HG02588 (cell line): ENCODE data around the gene AQP5.

Experiments used
- ATAC-seq: cut with Tn5 transposase; IDR thresholded peaks from one replicate; pipeline ENCODE4 v1.9.1; 2021; ENCODE audit warnings: mild to moderate bottlenecking, moderate library complexity; ENCODE audit not compliant: unreplicated experiment

AQP5 gene

DNA sequence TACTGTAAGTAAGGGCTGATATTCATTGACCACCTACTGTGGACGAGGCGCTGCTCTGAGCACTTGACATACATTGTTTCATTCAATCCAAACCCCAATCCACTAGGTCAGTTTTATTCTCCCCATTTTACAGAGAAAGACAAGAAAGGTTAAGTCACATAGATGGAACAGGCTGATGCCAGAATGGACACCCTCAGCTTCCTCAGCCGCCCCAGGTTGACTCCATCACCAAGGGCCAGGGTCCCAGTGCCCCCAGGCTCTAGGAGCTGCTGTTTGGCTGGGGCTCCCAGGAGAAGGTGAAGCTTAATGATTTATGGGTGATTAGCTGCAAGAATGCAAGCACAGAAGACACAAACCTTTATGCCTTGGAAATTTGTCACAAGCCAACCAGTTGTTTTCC lies 11.8 kb upstream of the AQP5 start:
- ATAC-seq: no peak

DNA sequence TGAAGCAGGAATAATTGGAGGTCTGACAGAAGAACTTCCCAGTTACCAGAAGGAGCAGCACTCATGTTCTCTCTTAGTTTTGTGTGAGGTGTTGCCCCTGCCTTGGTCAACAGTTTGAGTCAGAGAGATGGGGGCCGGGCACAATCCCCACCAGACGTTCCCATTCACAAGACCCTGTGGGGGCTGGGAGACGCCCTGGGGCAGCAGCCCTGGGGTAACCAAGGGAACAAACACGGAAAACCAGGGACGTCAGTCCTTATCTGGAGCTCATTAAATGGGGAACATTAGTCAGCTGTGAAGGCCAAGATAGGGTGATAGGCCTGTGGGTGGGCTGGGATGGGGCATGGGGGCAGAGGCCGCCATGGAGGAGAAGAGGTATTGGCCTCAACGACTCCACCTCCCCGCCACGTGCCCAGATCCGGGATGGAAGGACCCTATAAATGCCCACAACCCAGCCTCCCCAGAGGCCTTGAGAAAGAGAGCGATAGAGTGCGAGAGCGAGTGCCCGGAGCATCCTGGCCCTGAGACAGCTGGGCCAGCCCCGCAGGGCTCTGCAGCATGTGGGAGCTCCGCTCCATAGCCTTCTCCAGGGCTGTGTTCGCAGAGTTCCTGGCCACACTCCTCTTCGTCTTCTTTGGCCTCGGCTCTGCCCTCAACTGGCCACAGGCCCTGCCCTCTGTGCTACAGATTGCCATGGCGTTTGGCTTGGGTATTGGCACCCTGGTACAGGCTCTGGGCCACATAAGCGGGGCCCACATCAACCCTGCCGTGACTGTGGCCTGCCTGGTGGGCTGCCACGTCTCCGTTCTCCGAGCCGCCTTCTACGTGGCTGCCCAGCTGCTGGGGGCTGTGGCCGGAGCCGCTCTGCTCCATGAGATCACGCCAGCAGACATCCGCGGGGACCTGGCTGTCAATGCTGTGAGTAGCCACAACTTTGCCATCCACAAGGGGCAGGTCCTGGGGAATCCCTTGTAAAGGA lies 11.1 kb upstream of the AQP5 start, which contains the start of gene AQP2:
AQP2 (plus strand) TSS at position 465 of the 979 bp plus-strand sequence; CDS start at position 559, 94 bp downstream.
- ATAC-seq: no peak

DNA sequence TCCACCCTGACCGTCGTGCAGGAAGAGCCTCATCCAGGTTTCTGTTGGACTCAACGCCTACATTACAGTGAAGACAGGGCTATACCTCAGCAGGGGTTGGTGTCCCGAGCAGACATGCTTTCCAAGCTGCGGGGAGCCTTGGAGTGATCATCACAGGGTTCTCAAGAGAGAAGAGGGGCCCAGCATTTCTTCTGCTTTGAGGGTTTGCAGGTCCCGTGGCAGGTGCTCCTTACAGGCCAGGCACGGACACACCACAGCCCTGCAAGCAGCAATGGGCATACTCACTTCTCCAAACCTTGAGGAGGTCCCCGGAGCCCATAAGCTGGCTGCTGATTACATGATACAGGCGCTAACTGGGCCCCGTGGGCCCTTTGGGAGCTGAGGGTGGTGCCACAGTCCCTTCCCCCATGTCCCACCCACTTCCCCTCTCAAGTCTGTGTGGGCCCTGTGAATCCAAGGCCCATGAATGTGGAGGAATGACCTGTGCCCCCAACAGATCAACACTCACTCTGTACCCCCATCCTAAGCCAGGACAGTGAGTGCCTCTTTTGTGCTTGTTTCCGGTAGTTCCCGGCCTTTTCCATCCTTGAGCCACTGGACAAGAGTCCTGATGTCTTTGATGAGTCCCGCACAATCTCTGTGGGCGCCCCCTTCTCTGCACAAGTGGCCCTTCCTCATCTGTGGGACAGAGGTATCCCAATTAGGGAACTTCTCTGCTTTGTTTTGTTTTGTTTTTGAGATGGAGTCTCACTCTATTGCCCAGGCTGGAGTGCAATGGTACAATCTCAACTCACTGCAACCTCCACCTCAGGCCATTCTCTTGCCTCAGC lies 10.0 kb upstream of the AQP5 start:
- no peak for ATAC-seq

DNA sequence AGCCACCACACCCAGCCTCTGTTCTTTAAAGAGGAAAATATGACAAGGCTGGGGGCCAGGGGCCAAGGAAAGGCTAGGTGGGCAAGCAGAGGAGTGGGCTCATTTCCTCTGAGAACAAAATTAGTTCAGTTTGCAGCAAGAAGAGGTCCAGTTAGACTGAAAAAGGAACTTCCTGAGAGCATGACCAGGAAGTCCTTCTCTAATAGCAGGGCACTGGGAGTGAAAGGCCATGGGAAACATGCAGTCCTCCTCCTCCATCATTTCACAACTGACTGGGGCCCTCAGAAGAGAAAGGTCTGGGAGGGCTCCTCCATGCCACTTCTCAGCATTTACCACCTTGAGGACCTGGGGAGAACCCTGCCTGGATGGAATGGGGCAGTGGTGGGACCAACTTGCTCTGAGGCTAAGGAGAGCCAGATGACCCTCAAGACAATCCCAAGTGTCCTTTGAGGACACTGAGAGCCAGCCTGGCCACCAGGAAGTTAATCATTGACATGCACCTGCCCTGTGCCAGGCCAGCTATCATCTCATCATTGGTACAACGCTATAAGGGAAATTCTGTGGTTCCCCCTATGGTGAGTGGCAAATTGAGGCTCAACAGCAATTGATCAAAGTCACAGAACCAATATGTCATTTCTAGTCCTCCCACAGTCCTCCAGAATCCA lies 9.1 kb upstream of the AQP5 start:
- no peak for ATAC-seq

DNA sequence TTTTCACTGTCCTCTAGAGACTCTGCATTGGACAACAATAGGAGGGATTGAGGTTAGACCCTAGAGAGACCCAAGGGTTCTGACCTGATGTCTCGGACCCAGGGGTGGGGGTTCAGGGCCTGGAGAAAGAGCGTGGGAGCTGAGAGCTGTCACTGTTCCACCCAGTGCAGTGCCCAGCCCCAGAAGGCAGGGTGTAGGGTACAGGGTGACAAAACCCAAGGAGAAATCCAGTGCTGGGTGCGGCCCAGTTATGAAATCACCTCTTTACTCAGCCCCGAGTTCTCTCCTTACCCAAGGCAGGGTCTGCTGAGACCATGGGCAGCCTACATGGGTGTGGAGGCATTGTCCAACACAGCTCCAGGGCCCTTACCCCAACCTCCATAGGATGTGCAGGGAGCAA lies 8.5 kb upstream of the AQP5 start:
- no peak for ATAC-seq

DNA sequence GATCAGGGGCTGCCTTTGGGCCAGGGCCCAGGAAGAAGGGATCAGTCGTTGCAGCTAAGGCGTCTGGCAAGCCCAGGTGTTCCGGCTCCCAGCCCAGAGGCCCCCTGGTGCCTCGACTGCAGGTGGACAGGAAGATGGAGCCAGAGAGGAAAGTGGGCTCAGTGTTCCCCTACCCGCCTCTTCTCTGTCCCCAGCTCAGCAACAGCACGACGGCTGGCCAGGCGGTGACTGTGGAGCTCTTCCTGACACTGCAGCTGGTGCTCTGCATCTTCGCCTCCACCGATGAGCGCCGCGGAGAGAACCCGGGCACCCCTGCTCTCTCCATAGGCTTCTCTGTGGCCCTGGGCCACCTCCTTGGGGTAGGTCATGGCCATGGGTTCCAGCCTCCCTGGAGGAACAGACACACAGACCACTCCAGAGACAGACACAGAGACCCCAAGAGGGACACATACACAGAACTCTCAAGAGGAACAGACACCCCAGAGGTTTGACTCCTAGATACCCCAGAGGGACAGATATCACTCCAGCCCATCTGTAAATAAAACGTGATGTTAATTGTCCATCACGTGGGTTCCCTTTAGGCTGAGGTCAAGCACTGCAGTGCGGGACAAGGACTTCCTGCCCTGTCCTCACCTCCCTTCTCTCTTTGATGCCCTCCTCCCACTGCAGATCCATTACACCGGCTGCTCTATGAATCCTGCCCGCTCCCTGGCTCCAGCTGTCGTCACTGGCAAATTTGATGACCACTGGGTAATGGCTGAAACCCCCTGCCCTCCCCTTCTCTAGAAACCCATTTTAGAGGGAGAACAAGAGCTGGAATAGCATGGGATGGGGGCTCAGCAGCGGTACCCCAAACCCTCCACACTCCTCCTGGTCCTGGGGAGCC lies 7.5 kb upstream of the AQP5 start:
- no peak for ATAC-seq

DNA sequence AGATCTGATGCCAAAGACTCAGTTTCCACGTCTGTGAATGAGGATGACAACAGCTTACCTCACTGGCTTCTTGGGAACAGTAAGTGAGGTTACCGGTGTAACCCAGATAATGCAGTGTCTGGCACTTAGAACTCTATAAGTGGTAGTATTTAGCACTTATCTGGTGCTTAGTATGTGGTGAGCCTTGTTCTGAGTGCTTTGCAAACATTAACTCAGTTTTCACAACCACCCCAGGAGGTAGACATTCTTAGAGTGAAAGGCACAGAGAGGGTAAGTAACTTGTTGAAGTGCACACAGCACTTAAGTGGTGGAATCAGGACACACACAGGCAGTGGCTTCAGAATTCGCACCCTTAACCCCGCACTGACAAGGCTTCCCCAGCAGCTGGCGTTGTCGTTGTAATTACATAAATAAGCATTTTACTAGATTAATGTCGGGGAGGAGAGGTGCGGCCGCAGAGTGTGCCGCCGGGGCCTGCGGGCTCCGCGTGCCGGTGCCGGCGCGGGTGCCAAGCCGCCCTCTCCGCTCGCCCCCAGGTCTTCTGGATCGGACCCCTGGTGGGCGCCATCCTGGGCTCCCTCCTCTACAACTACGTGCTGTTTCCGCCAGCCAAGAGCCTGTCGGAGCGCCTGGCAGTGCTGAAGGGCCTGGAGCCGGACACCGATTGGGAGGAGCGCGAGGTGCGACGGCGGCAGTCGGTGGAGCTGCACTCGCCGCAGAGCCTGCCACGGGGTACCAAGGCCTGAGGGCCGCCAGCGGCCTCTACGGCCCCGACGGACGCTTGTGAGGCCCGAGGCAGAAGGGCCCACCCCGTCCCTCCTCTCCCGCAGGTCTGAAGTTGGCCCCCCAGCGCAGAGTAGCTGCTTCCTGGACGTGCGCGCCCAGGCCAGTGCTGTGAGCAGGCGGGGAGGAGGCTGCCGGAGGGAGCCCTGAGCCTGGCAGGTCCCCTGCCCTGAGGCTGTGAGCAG lies 6.5 kb upstream of the AQP5 start:
- no peak for ATAC-seq

DNA sequence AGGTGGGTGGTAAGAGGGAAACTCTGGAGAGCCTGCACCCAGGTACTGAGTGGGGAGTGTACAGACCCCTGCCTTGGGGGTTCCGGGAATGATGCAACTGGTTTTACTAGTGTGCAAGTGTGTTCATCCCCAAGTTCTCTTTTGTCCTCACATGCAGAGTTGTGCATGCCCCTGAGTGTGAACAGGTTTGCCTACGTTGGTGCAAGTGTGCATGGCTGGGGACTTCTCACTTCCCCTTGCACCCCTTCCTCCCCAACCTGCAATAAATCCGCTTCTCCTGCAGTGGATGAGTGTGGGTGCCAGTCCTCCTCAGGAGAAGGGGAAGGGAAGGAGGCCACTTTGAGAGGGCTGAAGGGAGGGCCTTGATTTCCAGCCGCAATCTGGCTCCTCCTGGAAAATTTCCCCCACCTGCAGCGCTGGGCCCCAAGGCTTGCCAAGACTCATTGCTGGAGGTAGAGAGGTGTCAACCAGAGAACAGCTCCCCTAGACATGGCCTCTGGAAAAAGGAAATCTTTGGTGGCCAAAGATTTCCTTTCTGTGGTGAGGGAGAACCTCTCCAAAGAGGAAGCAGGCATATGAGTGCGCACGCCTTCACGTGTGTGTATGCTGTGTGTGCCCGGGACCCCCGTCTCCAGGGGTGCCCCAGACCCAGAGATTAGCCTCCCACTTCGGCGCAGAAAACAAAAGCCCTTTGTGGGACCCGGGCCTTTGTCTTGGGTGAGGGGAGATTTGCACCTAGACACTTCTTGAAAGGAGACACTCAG lies 5.6 kb upstream of the AQP5 start:
- ATAC-seq: no peak

DNA sequence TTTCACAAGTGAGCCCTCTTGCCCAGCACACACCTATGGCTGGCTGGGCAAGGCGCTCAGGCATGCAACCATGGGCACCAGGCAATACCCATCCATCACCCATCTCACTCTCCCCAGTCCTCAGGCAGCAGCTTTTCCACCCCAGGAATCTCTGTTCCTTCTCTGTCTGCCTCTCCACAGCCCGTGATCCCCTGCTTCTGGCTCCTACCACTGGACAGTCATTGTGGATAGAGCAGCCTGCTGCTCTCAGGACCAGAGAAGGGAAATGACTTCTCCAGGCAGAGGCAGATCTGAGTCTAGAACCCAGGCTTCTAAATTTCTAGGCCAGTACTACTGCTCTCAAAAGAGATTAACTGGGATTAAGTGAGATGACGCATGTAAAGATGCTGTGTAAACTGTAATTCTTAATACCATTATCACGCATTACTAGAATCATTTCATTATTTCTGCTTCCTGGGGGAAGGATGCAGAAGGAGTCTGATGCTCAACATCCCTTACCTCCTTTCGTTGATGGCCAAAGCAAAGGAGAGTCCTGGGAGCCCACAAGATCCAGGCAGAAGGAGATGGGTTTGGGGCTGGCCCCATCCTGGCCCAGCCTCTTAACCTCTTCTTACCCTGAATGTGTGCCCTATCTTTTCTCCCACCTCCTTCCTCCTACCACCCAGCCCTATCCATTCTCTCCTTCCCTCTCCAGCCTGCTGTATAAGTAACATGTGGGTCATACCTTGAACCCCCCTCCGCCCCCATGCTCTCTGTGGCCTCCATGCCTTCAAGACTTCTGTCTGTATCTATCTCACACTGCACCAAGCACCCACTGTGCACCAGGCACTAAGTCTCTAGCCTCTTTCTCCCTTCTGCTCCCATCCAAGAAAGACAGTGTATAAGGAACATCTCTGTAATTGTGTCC lies 4.8 kb upstream of the AQP5 start:
- no peak for ATAC-seq

DNA sequence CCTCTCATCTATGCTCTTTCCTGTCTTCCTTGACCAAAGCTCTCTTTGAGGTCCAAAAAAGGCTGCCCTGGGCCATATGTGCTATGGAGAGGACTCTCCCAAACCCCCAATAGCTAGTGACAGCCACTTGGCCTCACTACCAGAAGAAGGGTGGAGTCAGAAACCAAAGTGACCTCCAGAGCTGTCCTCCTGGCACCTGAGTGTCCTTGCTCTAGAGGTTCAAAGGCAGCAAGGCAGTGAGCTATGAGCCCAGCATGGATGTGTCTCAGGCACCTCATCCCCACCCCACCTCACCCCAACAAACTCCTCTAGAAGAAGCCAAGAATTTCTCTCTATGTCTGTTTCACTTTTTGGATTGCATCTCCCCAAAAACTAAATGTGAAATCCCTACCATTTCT lies 4.1 kb upstream of the AQP5 start:
- no peak for ATAC-seq

DNA sequence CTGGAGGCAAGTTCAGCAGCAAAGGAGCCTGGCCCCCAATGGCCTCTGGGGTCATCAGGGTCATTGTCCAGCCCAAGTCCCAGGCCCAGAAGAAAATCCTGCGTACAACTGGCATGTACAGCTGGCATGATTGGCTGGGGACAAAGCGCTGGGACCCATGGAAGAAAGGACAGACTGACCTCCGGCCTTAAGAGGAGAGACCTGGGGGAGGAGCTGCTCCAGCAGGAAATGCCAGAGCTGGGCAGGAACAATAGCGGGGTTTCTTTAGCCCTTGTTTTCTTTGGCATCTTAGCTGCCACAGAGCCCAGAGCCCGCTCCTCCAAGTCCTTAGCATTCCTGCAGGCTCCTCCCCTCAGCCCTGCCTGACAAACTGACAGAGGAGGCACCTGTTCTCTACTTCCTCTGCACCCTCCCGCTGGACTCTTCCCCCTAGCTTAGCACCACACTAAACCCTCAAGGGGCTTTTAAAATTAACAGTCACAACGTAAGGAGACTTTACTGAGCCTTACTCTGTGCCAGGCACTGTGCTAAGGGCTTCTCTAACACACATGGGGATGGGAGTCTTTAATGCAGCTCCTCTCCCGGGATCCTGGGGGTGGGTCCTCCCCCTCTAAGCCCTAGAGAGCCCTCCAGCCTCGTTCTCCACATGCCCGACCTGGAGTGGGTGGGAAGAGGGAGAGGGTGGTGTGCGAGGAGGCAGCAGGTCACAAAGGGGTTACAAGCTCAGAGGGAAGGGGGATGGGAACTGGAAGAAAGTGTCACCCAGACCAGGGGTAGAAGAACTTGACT lies 1.8 kb upstream of the AQP5 start:
- ATAC-seq: no peak

DNA sequence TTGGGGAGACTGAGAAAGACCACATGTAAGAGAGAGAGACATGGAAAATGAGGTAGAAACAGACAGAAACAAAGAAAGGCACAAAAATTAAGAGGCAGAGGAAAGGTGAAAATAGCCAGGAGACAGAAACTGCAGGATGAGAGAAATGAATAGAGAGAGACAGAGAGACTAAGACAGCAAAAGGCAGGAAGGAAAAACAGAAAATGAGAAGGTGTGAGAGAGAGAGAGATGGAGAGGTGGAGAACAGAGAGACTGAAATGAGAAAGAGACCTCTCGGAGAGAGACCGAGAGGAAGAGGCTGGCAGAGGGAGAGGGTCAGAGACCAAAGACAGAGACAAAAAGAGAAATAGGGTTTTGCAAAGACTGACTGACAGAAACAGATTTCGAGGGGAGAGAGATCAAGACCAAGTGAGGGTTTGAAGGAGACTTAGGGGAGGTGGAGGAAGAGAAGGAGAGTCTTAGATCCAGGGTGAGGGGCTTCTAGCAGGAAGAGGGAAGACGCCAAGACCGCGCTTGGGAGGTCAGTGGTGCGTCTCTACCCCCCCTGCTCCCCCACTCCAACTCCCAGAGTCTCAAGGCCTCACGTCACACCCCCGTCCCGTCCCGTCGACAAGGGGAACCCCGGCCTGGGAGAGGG lies 1.1 kb upstream of the AQP5 start:
- ATAC-seq: no peak

DNA sequence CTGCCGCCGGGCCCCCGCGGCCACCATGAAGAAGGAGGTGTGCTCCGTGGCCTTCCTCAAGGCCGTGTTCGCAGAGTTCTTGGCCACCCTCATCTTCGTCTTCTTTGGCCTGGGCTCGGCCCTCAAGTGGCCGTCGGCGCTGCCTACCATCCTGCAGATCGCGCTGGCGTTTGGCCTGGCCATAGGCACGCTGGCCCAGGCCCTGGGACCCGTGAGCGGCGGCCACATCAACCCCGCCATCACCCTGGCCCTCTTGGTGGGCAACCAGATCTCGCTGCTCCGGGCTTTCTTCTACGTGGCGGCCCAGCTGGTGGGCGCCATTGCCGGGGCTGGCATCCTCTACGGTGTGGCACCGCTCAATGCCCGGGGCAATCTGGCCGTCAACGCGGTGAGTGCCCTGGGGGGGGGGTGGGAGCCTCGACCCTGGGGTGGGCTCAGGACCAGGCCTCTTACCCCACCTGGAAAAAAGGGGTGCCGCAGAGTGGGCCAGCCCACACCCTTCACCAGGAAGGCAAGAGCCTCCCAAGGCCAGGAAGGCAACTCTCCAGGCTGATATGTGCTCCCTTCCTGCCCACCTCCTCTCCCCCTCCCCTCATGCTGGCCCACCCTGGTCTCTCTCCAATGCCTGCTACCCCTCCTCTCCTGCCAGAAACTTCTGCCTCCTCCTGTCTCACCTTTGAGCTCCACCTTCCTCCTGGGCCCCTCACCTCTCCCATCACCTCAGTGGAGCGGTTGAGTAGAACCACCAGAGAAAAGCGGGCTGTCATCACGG lies 507 bp downstream of the AQP5 start:
- ATAC-seq: no peak

DNA sequence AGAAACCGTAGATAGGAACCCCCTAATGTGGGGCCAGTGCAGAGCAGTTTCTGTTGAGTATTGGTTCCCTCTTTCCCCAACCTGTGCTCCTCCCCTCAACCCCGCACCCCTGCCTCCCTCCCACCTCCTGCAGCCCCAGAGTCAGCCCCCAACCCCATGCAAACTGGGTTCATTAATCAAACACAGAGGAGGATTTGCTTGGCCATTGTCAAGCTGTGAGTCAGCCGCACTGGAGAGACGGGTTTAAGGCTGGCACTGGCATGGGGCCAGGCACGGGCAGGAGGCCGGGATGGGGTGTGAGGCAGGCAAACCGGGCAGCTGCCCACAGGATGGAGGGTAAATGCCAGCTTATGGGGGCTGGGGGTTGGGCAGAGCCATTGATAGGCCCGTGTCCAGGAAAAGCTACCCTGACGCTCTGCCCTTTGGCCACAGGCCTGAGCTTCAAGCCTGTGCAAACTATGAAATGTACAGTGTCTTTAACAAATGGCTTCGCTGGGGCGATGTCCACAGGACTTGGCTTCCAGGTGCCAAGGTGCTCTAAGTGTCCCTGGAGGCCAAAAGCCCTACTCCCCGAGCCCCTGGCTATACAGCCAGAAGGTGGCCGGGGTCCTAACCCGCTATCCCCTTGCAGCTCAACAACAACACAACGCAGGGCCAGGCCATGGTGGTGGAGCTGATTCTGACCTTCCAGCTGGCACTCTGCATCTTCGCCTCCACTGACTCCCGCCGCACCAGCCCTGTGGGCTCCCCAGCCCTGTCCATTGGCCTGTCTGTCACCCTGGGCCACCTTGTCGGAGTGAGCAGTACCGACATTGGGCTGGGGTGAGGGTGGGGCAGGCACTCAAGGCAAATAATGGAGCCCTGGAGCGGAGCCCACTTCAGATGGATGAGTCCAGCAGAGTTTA lies 1.4 kb downstream of the AQP5 start:
- no peak for ATAC-seq
